Measurements from ENCODE around the gene SGCD.

Gene SGCD

DNA sequence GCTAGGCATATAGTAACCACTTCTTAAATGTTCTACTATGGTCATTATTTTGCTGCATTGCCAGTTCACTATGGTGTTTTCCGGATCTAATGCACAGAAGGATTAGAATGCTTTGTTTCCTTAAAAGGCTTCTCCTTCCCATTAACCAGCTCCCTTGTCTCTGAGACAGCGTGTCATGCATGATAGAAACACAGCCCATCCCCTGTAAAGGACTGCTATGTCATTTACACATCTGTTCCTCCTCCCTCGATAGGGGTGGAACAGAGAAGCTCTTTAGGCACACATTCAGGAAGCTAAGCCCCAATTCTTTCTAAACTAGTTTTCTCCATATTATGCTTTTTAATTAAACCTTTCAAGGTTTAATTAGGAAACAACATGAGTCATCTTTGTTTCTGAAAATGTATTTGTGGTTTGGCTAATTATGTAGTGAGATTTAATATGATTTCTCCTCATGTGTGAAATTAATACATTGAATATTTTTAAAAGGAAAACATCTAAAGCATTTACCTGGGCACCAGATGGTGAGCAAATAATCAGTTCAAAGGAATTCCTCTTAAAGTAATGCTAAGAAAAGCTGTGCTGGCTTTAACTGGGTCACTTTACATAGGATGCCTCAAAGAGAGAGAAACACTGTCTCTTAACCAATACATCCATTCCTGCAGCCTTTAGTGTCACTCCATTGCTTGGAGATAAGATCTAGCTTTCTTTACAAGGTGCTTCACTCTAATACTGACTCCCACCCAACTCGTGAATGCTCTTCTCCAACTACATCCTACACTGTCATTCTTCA lies 389.8 kb downstream of the SGCD start:
- H3K27ac ChIP-seq (ENCODE audit: insufficient read depth in 1 of 2, low read depth in 1 of 2, low read length in 2 of 2, poor library complexity in 1 of 2, severe bottlenecking in 2 of 2): no peak overlapping the region
- WGBS (ENCODE audit: insufficient coverage): 85% methylated on average over 3 of the region's 4 CpGs
- POLR2A ChIA-PET: interaction anchor here (0.5 kb wide), 1 partner anchor 246 kb away, joined by 3 read pairs; no protein-coding TSS in a partner anchor
- no peaks in the 10 kb centered on the region for H3K4me1 ChIP-seq (ENCODE audit: control extremely low read depth in 1 of 4, control insufficient read depth in 4 of 4, insufficient read depth in 4 of 4, low read length in 3 of 4)
- no peak overlapping the region for H3K4me3 ChIP-seq (ENCODE audit: control insufficient read depth in 1 of 7, extremely low read depth in 1 of 7, insufficient read depth in 4 of 7, low read depth in 2 of 7, low read length in 6 of 7)
- no peaks in the 10 kb centered on the region for H3K9me3 ChIP-seq (ENCODE audit: control extremely low read depth in 1 of 5, control insufficient read depth in 4 of 5, insufficient read depth in 2 of 5, low read depth in 1 of 5, low read length in 4 of 5)
- CTCF ChIA-PET: no interaction called here
- H3K27me3 ChIP-seq (replicated peaks in 2 of 5; ENCODE audit: control insufficient read depth in 4 of 5, insufficient read depth in 5 of 5, low read length in 4 of 5): peaks cover 0 to 2% (median 0%) of the 10 kb centered on the region in 5 experiments
- no peak for DNase-seq
- no peaks in the 10 kb centered on the region for H3K36me3 ChIP-seq (ENCODE audit: control insufficient read depth in 4 of 4, insufficient read depth in 4 of 4, low read length in 3 of 4)

DNA sequence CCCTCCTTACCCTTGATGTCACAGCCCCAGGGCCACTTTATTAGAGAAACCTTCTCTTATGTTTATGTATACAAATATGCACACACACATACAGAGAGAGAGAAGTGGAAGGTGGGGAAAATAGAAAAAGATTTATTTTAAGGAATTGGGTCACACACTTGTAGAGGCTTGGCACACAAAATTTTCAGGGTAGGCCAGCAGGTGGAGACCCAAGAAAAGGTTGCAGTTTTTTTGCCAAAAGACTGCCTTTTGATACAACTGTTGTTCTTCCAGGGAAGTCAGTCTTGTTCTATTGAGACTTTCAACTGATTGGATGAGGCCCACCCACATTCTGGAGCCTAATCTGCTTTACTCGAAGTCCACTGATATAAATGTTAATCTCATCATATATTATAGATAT lies 392.0 kb downstream of the SGCD start:
- no peaks in the 10 kb centered on the region for H3K4me1 ChIP-seq (ENCODE audit: control extremely low read depth in 1 of 4, control insufficient read depth in 4 of 4, insufficient read depth in 4 of 4, low read length in 3 of 4)
- ChIA-PET CTCF (no interaction called here), POLR2A (no interaction called here)
- peaks cover 0 to 1% (median 0%) of the 10 kb centered on the region in 5 experiments for H3K27me3 ChIP-seq (replicated peaks in 2 of 5; ENCODE audit: control insufficient read depth in 4 of 5, insufficient read depth in 5 of 5, low read length in 4 of 5)
- H3K27ac ChIP-seq (ENCODE audit: insufficient read depth in 1 of 2, low read depth in 1 of 2, low read length in 2 of 2, poor library complexity in 1 of 2, severe bottlenecking in 2 of 2): no peak overlapping the region
- no CpG with 5 or more reads among the region's 1 CpG for WGBS (ENCODE audit: insufficient coverage)
- no peak for DNase-seq
- H3K9me3 ChIP-seq (ENCODE audit: control extremely low read depth in 1 of 5, control insufficient read depth in 4 of 5, insufficient read depth in 2 of 5, low read depth in 1 of 5, low read length in 4 of 5): no peaks in the 10 kb centered on the region
- H3K4me3 ChIP-seq (ENCODE audit: control insufficient read depth in 1 of 7, extremely low read depth in 1 of 7, insufficient read depth in 4 of 7, low read depth in 2 of 7, low read length in 6 of 7): no peak overlapping the region
- no peaks in the 10 kb centered on the region for H3K36me3 ChIP-seq (ENCODE audit: control insufficient read depth in 4 of 4, insufficient read depth in 4 of 4, low read length in 3 of 4)

DNA sequence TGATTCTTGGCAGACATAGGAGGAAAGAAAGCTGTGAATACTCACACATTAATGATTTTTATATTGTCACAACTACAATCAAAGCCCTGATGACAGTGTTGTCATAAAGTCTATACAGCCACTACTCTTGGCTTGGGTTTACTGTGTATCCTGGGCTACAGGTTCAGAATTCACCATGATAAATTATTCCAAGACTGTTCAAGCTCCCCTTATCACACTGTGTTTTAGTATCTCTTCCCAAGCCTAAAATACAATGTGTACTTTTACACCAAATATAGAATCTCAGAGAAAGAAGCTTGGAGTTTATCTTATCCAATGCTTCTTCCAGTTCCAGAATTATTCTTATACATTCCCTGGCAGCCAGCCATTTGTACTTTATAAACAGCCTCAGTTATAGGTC lies 395.4 kb downstream of the SGCD start:
- no peak for DNase-seq
- ChIA-PET POLR2A (no interaction called here), CTCF (no interaction called here)
- H3K27ac ChIP-seq (ENCODE audit: insufficient read depth in 1 of 2, low read depth in 1 of 2, low read length in 2 of 2, poor library complexity in 1 of 2, severe bottlenecking in 2 of 2): no peak overlapping the region
- H3K36me3 ChIP-seq (ENCODE audit: control insufficient read depth in 4 of 4, insufficient read depth in 4 of 4, low read length in 3 of 4): no peaks in the 10 kb centered on the region
- no peaks in the 10 kb centered on the region for H3K27me3 ChIP-seq (replicated peaks in 2 of 5; ENCODE audit: control insufficient read depth in 4 of 5, insufficient read depth in 5 of 5, low read length in 4 of 5)
- no peaks in the 10 kb centered on the region for H3K9me3 ChIP-seq (ENCODE audit: control extremely low read depth in 1 of 5, control insufficient read depth in 4 of 5, insufficient read depth in 2 of 5, low read depth in 1 of 5, low read length in 4 of 5)
- H3K4me3 ChIP-seq (ENCODE audit: control insufficient read depth in 1 of 7, extremely low read depth in 1 of 7, insufficient read depth in 4 of 7, low read depth in 2 of 7, low read length in 6 of 7): no peak overlapping the region
- H3K4me1 ChIP-seq (ENCODE audit: control extremely low read depth in 1 of 4, control insufficient read depth in 4 of 4, insufficient read depth in 4 of 4, low read length in 3 of 4): no peaks in the 10 kb centered on the region

DNA sequence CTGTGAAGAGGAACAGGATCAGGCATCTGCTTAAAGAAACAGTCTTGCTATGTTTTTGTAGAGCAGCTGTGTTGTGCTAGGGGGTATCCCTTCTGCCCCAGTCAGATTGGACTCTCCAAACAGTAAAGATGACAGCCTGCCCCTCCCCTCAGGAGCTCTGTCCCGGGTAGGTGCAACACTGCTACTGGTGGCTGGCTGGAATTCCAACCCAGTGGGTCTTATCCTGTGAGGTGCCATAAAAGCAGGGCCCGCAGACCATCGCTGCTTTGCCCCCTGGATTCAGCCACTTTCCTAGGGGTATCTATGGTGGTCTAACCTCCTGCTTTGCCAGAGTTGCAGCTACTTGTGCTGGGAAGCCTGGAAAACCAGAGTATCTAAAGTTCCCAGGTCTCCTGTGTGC lies 408.5 kb downstream of the SGCD start:
- no peaks in the 10 kb centered on the region for H3K27me3 ChIP-seq (replicated peaks in 2 of 5; ENCODE audit: control insufficient read depth in 4 of 5, insufficient read depth in 5 of 5, low read length in 4 of 5)
- no peak overlapping the region for H3K4me3 ChIP-seq (ENCODE audit: control insufficient read depth in 1 of 7, extremely low read depth in 1 of 7, insufficient read depth in 4 of 7, low read depth in 2 of 7, low read length in 6 of 7)
- WGBS (ENCODE audit: insufficient coverage): 75% methylated on average over 3 of the region's 3 CpGs
- H3K9me3 ChIP-seq (ENCODE audit: control extremely low read depth in 1 of 5, control insufficient read depth in 4 of 5, insufficient read depth in 2 of 5, low read depth in 1 of 5, low read length in 4 of 5): no peaks in the 10 kb centered on the region
- ChIA-PET CTCF (no interaction called here), POLR2A (no interaction called here)
- H3K27ac ChIP-seq (ENCODE audit: insufficient read depth in 1 of 2, low read depth in 1 of 2, low read length in 2 of 2, poor library complexity in 1 of 2, severe bottlenecking in 2 of 2): no peak overlapping the region
- no peak for DNase-seq
- no peaks in the 10 kb centered on the region for H3K36me3 ChIP-seq (ENCODE audit: control insufficient read depth in 4 of 4, insufficient read depth in 4 of 4, low read length in 3 of 4)
- no peaks in the 10 kb centered on the region for H3K4me1 ChIP-seq (ENCODE audit: control extremely low read depth in 1 of 4, control insufficient read depth in 4 of 4, insufficient read depth in 4 of 4, low read length in 3 of 4)

DNA sequence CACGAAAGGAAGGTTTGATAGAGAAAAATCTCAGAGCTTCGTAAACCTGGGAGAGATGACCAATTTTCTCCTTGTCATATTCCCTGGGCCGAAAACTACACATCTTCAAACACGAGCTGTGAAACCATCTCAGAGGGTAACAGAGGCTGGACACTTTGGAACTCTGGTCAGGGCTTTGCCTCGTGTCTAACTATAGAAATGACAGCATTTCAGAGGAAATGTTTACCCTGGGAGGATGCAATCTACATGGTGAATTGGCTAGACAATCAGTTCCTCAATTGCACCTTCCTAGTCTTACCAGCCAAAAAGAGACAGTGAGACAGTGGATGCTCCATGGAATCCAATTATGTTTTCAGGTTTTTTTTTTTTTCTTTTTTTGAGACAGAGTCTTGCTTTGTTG lies 414.6 kb downstream of the SGCD start:
- Histone ChIP-seq H3K27me3 (replicated peaks in 2 of 5; ENCODE audit: control insufficient read depth in 4 of 5, insufficient read depth in 5 of 5, low read length in 4 of 5) (no peaks in the 10 kb centered on the region), H3K4me3 (ENCODE audit: control insufficient read depth in 1 of 7, extremely low read depth in 1 of 7, insufficient read depth in 4 of 7, low read depth in 2 of 7, low read length in 6 of 7) (no peak overlapping the region), H3K9me3 (ENCODE audit: control extremely low read depth in 1 of 5, control insufficient read depth in 4 of 5, insufficient read depth in 2 of 5, low read depth in 1 of 5, low read length in 4 of 5) (no peaks in the 10 kb centered on the region), H3K27ac (ENCODE audit: insufficient read depth in 1 of 2, low read depth in 1 of 2, low read length in 2 of 2, poor library complexity in 1 of 2, severe bottlenecking in 2 of 2) (no peak overlapping the region), H3K4me1 (ENCODE audit: control extremely low read depth in 1 of 4, control insufficient read depth in 4 of 4, insufficient read depth in 4 of 4, low read length in 3 of 4) (no peaks in the 10 kb centered on the region), H3K36me3 (ENCODE audit: control insufficient read depth in 4 of 4, insufficient read depth in 4 of 4, low read length in 3 of 4) (no peaks in the 10 kb centered on the region)
- 78% methylated on average over 4 of the region's 5 CpGs for WGBS (ENCODE audit: insufficient coverage)
- CTCF ChIA-PET: no interaction called here
- DNase-seq: no peak
- POLR2A ChIA-PET: no interaction called here

DNA sequence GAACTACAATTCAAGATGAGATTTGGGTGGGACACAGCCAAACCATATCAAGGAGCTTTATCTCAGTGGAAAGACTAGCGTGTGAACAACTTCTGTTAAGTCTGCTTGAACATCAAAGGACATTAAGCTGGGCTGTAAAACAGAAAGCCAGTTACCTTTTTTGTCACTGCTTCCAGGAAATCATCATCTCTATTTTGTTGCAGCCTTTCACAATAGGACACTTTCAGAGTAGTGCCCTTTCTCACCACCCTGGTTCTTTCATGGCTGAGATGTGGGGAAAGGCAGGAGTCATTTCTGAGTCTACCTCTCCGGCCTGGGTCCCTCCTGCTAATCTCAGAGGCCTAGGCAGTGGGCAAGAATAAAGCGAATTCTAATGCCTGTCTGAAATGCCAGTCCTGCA lies 426.9 kb downstream of the SGCD start:
- ChIA-PET POLR2A (no interaction called here), CTCF (no interaction called here)

DNA sequence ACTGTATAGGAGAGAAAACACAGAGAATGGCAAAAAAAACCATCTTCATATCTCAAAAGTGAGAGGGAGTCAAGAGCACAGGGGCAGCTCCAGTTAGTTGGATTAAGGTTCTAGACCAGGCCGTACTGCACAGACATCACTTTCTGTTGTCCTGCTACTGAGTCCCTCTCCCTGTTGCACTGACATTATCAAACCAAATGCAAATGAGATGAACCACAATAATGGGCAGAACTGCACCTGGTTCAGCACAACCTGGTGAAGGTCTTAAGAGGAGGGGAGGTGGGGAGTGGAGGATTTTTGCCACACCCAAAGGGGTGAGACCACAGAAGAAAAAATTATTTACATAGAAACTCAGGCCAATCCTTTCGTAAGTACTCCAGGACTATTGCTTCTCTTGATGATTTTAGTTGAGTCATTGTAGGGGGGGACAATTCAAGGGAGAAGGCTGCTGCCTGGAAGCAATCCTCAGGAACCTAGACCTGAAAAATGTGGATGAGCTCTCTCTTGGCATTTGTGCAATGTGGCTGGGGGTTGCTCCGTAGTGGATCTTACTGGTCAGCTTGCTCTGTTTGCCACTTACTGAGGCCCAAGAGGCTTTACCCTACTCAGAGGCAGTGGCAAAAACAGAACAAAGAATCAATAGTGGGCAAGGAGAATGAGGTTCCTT lies 428.6 kb downstream of the SGCD start:
- 100% methylated on average over 2 of the region's 3 CpGs for WGBS (ENCODE audit: insufficient coverage)
- Histone ChIP-seq H3K4me1 (ENCODE audit: control extremely low read depth in 1 of 4, control insufficient read depth in 4 of 4, insufficient read depth in 4 of 4, low read length in 3 of 4) (no peaks in the 10 kb centered on the region), H3K4me3 (ENCODE audit: control insufficient read depth in 1 of 7, extremely low read depth in 1 of 7, insufficient read depth in 4 of 7, low read depth in 2 of 7, low read length in 6 of 7) (no peak overlapping the region), H3K36me3 (ENCODE audit: control insufficient read depth in 4 of 4, insufficient read depth in 4 of 4, low read length in 3 of 4) (no peaks in the 10 kb centered on the region), H3K9me3 (ENCODE audit: control extremely low read depth in 1 of 5, control insufficient read depth in 4 of 5, insufficient read depth in 2 of 5, low read depth in 1 of 5, low read length in 4 of 5) (no peaks in the 10 kb centered on the region), H3K27ac (ENCODE audit: insufficient read depth in 1 of 2, low read depth in 1 of 2, low read length in 2 of 2, poor library complexity in 1 of 2, severe bottlenecking in 2 of 2) (no peak overlapping the region), H3K27me3 (replicated peaks in 2 of 5; ENCODE audit: control insufficient read depth in 4 of 5, insufficient read depth in 5 of 5, low read length in 4 of 5) (no peaks in the 10 kb centered on the region)
- DNase-seq: no peak
- ChIA-PET CTCF (no interaction called here), POLR2A (no interaction called here)

More for the DNA sequence above, 426.9 kb downstream of the SGCD start:
- H3K27ac ChIP-seq (ENCODE audit: insufficient read depth in 1 of 2, low read depth in 1 of 2, low read length in 2 of 2, poor library complexity in 1 of 2, severe bottlenecking in 2 of 2): no peak overlapping the region
- no peak for DNase-seq
- no peak overlapping the region for H3K4me3 ChIP-seq (ENCODE audit: control insufficient read depth in 1 of 7, extremely low read depth in 1 of 7, insufficient read depth in 4 of 7, low read depth in 2 of 7, low read length in 6 of 7)
- H3K9me3 ChIP-seq (ENCODE audit: control extremely low read depth in 1 of 5, control insufficient read depth in 4 of 5, insufficient read depth in 2 of 5, low read depth in 1 of 5, low read length in 4 of 5): no peaks in the 10 kb centered on the region
- no peaks in the 10 kb centered on the region for H3K36me3 ChIP-seq (ENCODE audit: control insufficient read depth in 4 of 4, insufficient read depth in 4 of 4, low read length in 3 of 4)
- WGBS (ENCODE audit: insufficient coverage): 70% methylated on average over 3 of the region's 3 CpGs
- no peaks in the 10 kb centered on the region for H3K4me1 ChIP-seq (ENCODE audit: control extremely low read depth in 1 of 4, control insufficient read depth in 4 of 4, insufficient read depth in 4 of 4, low read length in 3 of 4)
- H3K27me3 ChIP-seq (replicated peaks in 2 of 5; ENCODE audit: control insufficient read depth in 4 of 5, insufficient read depth in 5 of 5, low read length in 4 of 5): no peaks in the 10 kb centered on the region

All from common myeloid progenitor, CD34-positive (primary cell).